ENCODE measurements around the gene ASCC3.

- TF ChIP-seq, protein P1, sequence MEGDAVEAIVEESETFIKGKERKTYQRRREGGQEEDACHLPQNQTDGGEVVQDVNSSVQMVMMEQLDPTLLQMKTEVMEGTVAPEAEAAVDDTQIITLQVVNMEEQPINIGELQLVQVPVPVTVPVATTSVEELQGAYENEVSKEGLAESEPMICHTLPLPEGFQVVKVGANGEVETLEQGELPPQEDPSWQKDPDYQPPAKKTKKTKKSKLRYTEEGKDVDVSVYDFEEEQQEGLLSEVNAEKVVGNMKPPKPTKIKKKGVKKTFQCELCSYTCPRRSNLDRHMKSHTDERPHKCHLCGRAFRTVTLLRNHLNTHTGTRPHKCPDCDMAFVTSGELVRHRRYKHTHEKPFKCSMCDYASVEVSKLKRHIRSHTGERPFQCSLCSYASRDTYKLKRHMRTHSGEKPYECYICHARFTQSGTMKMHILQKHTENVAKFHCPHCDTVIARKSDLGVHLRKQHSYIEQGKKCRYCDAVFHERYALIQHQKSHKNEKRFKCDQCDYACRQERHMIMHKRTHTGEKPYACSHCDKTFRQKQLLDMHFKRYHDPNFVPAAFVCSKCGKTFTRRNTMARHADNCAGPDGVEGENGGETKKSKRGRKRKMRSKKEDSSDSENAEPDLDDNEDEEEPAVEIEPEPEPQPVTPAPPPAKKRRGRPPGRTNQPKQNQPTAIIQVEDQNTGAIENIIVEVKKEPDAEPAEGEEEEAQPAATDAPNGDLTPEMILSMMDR (IDR thresholded peaks at IDR 0.05), result no peak
- TF ChIP-seq POLR2A (IDR thresholded peaks at IDR 0.05), result no peak
These were observed 376.1 kb downstream of the ASCC3 start for GRCh38 chr6:100504786-100505737.

Data from tibial nerve (tissue), 3 donors.